GM18519 (cell line): Measurements from ENCODE around the gene NOL8.
A peak's percentile ranks its signal among the peaks of the same experiment; 100 is the strongest.

Source experiments
- ATAC-seq: cut with Tn5 transposase; IDR thresholded peaks from one replicate; pipeline ENCODE4 v1.9.1; 2021; ENCODE audit warnings: mild to moderate bottlenecking, moderate library complexity; ENCODE audit not compliant: unreplicated experiment, low FRiP score

The NOL8 gene

DNA sequence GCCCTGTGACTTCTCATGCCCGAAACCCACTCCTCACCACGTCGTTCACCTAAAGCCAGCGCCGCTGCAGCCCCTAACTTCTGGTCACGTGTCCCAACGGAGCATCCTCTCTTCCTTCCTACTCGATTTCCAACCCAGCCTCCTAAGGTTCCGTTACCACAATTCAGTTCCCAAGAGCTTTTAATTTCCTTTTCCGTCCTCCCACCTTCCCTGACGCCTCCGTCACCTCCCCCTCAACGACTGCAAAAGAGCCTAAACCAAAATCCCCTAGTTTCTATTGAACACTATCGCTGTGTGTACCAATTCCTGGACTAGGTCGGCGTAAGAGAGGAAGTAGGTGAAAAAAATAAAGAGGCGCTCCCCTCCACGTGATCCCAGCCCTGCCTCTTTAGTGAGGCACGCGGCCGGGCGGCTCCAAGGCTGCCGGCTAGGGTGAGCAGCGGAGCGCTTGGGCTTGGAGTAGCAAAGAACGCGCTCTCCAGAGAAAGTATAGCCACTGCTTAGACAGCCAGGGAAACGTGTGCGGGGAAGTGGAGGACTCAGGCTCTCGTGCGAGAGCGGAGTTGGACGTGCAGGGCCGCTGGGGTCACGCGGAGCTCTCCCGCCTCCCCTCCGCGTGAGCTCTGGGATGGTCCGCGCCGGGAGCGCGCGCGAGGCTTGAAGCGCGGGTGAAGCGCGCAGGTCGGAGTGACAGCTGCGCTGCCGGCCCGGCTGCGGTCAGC, at the start of gene NOL8, which contains the start of gene CENPP:
Gene NOL8, minus strand, starts transcription at position 82 of the 722 bp plus-strand sequence. CDS start 1,189 bp downstream, outside the sequence.
Gene CENPP, plus strand, starts transcription at position 685 of the 722 bp plus-strand sequence.
- peak; percentile 68 for ATAC-seq

DNA sequence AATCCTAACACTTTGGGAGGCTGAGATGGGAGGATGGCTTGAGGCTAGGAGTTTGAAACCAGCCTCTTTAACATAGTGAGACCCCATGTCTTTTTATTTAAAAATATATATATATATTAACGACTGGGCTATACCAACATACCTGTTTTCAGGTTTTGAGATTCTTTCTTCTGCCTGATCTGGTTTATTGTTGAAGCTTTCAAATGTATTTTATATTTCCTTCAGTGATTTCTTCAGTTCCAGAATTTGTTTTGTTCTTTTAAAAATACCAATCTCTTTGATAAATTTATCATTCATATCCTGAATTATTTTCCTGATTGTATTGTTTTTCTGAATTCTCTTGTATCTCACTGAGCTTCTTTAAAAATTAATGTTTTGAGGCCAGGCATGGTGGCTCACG, 48.0 kb upstream of the NOL8 start:
- no peak for ATAC-seq

- no peak for ATAC-seq
Observed at GRCh38 chr9:92369075-92369474, 43.9 kb upstream of the NOL8 start.

DNA sequence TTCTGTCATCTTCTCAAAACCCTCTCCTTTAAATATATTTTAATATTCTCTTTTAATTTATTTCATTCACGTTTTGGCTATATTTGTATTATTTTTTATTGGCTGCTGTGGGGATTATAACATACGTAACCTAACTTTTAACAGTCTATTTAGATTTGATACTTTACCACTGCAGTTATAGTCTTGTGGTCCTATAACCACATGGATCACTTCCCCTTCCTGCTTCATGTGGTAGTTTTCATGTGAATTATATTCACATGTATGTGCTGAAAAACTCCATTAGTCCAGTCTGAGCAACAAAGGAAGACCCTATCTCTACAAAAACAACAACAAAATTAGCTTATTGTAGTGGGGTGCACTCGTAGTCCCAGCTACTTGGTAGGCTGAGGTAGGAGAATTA, 34.9 kb upstream of the NOL8 start:
- no peak for ATAC-seq

DNA sequence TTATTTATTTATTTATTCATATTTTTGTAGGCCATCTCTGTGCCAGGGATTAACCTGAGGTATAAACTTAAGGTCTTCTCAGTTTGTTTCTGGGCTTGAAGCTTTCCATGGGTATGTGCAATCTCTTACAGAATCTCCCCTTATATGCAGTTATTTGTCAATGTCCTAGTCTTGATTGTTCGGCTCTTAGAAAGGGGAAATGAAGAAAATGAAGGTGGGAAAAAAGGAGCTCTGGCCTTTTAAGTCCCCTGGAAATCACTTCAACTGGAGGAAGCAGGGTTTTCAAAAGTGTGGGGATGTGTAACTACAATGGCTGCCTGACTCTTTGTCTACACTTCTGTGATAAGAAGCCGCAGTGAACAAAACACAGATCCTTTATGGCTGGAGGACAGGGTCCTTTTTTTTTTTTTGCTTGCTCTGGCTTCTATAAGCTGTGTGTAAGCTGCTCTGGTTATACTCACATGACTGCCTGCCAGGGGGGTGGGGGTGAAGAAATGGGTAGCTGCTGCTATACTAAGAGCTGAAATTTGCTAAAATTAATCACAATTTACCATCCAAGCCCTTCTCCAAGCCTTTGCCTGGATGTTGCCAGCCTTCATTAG, 34.3 kb upstream of the NOL8 start:
- ATAC-seq = no peak

DNA sequence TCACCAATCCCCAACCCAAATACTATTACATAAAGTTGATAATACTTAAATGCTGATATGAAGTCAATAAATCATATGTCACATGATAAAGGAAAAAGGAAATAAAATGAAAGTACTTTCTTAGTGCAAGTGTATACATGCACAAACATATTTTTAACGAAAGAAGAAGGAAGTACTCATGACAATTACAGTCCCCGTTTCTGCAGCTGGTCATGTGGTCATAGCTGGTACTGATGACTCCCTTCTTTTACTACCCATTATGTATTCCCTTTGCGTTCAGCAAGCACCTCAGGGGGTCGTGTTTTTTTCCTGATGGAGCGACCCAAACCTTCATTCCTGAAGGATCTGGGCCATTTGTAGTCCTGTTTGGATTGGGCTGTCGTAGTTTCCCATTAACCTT, 27.9 kb upstream of the NOL8 start:
- ATAC-seq = no peak

GRCh38 chr9:92350740-92351133, 25.6 kb upstream of the NOL8 start:
- ATAC-seq = no peak

DNA sequence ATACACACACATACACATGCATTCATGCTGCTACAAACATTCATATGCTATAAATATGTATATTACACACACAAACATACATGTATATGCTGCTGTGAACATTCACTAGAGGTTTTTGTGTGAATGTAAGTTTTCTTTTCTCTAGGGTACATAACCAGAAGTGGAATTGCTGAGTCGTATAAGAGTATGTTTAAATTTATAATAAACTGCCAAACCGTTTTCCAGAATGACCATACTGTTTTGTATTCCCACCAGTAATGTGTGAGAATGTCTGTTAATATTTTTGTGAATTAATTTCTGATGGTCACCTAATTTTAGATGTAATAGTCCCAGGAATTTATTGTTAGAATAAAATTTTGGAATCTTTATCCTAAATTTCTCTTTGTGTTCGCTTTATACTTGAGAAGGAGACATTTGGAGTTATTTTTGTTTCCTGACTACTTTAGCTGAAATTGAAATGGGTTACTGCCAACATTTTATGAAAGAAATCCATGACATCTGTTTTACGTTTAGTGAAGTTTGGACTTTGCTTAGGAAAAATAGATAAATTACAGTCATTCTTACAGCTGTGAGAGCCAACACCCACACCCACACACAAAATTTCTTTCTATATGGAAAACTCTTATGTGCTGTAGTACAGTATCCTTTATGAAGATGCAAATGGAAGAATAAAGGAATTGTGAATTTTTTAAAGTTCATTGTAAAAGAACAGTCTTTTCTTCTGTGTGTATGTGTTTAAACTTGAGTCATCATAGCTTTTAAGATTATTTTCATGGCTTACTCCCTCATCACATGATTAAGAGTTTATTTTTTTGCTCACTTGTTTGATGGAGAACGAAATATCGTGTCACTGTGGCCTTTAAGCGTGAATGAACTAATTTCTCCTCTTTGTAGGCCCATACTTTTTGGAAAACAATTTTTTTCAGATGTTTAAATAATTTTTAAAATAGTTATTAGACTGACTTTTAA, 24.9 kb upstream of the NOL8 start:
- no peak for ATAC-seq

- ATAC-seq = no peak
Observed at GRCh38 chr9:92345582-92345981, 20.4 kb upstream of the NOL8 start.

DNA sequence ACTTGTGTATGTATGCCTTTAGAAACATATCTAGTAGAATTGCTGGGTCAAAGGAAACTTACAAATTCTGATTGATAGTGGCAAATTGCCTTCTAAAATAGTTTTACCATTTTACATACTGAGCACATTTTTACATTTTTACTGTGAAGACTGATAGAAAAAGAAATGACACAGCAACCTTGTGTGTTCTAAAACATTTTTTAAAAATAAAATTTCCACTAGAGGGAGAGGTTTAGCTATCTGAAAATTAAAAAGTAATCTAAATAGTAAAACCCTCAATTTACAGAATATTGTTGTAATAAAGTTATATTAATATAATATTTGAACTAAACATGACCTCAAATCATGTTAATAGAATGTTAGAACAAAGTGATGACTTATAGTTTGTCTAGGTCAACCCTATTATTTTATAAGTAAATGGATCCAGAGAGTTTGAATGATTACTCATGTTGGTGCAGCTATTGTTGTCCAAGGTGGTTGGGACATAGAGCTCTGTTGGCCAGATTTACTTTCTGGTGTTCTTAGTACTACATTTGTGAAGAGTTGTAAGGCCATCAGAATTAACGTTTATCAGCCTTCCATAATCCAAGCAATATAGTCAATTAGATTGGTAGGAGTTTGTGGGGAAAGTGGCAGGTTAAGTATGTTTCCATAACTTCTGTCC, 17.8 kb upstream of the NOL8 start:
- ATAC-seq = no peak

DNA sequence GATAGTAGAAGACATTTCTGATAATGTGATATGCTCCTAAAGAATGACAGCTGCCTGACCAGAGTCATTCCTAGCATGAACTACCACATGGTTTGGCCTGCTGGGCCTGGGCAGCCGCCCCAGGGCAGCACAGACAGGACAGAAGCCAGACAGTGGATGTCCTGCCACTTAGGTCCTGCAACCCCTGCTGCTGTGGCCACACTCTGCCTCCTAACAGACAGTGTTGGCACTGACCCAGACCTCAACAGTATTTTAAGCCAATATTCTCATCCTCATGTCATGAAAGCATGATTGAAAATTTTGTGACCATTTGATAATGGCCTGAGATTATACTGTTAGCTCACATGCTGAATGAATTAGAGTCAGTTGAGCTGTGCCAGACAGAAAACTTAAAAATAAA, 16.4 kb upstream of the NOL8 start:
- ATAC-seq = no peak

DNA sequence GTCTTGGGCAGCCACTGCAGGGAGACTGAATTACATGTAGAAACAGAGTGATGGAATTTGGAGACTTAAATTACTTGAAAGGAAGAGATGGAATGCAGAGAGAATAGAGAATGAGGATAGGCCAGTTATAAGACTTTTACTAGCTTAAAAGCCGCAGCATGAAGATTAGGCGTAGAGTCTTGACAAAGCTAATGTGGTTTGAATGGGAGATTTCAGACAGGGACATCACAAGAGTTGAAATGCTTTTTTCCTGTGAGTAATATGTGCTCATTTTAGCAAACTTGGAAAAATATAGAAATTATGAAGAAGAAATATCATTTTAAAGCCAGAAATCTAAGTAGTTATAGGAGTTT, 8.1 kb upstream of the NOL8 start:
- no peak for ATAC-seq

GRCh38 chr9:92332577-92333281, 7.6 kb upstream of the NOL8 start:
- ATAC-seq = no peak

DNA sequence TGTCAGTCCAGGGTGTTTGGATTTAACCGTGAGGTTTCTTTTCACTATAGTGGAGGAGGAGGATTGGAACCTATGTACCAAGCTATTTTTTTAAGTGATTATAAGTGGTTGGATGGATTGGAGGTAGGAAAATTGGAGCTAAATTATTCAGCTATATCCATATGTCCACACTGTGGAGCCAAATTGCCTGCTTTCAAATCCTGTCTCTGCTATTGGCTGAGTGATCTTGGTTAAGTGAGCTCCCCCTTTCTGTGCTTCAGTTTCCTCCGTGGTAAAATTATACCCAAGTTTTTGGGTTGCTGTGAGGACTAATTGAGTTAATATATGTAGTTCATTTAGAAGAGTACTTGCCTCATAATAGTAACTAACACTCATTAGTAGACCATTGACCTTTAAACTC, 3.1 kb upstream of the NOL8 start:
- ATAC-seq = no peak

DNA sequence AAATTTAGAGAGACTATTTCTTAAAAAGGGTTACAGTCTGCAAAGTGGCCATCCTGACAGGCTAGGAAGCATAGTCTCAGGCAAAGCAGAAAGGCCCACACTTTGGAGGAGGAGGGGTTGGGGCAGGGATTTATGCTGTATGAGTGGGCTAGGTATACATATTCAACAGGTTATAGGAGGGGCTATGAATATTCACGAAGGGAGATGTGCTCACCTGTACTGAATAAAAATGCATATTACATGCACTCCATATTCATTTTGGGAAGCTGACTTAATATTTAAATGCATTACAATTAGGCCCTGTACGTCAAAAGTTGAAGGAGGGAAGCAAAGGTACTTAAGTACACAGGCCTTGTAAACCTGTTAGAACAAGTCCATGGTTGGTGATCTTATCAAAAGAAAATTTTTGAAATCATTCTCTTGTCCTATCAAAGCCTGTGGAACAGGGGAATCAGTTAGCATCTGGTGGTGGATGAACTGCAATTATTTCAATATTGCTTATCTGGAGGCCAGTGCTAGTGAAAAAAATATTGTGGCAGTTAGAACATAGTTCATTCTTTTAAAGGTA, 2.2 kb upstream of the NOL8 start:
- no peak for ATAC-seq

- ATAC-seq = no peak
Observed at GRCh38 chr9:92325991-92326500, 896 bp upstream of the NOL8 start.

- no peak for ATAC-seq
Observed at GRCh38 chr9:92324889-92325268, 271 bp downstream of the NOL8 start.

DNA sequence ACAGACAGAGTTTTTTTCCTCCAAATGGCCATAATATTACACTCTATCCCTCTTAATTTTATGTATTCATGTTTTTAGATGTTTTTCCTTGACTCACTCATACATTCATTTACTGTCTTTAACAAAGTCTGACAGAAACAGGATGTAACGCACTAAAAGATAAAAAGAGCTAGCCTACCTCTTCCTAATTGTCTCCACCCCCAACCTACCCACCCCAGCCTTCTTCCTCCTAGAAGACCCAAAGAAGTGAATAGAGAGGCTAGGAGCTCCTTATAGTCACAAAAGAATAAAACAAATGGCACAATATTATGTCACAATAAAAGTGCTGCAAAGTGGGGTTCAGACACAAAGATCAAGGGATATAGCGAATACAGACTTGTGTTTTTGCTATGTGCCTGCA, 719 bp downstream of the NOL8 start:
- no peak for ATAC-seq

DNA sequence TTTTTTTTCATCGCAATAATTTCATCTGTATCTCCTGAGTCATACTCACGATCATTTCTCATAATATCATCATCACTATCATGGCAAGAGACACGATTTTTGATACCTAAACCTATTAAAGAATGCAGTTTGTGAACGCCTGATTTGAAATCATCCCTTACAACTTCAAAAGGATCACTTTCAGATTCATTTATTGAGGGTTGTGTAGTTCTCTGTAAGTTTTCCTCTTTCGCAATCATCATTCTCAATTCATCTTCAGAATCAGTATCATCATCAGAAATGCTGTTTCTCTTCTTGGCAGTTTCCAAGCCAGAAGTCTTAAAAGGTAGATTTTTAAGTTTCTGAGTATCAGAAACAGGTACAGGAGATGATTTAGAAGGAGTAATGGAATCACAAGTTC, 9.7 kb downstream of the NOL8 start:
- ATAC-seq = no peak

DNA sequence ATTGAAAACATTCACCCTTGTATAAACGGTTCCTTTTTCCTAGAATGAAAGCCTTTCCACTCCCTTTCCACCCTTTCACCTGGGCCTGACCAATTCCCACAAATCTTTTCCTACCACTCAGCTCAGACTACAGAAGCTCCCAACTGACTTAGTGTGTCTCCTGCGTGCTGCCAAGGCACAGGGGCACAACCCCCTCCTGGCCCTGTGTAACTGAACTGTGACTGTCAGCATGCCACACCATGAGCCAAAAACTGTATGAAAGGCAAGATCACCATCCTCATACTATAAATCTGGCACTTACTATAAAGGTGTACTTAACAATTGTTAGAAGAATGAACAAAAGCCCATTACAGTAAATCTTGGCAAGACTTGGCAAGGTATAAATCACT, 11.5 kb downstream of the NOL8 start:
- ATAC-seq = no peak
